ENCODE results near the gene LRRC43. TPM values are rescaled to one million over a fixed set of nuclear protein-coding genes. Genes with fewer than 3 reads are reported as not detected.
A peak's percentile ranks its signal among the peaks of the same experiment; 100 is the strongest.

LRRC43 gene
- total RNA-seq, 2 donors from 2014 or later = 2.3 TPM; not detected in 1

- H3K27me3 ChIP-seq = no peaks in the 10 kb centered on the region
Measured at GRCh38 chr12:122250047-122250446, 67.1 kb downstream of the LRRC43 start.

GRCh38 chr12:122250536-122250935 is 67.6 kb downstream of the LRRC43 start:
- 87 to 92% methylated on average over 8 of the region's 8 CpGs for WGBS, 2 donors
- H3K36me3 ChIP-seq (replicated peaks in 1 of 2; ENCODE audit: insufficient read depth in 1 of 2, low read depth in 2 of 2) = peaks cover 0 to 4% of the 10 kb centered on the region in 2 donors
- TF ChIP-seq, protein P1, sequence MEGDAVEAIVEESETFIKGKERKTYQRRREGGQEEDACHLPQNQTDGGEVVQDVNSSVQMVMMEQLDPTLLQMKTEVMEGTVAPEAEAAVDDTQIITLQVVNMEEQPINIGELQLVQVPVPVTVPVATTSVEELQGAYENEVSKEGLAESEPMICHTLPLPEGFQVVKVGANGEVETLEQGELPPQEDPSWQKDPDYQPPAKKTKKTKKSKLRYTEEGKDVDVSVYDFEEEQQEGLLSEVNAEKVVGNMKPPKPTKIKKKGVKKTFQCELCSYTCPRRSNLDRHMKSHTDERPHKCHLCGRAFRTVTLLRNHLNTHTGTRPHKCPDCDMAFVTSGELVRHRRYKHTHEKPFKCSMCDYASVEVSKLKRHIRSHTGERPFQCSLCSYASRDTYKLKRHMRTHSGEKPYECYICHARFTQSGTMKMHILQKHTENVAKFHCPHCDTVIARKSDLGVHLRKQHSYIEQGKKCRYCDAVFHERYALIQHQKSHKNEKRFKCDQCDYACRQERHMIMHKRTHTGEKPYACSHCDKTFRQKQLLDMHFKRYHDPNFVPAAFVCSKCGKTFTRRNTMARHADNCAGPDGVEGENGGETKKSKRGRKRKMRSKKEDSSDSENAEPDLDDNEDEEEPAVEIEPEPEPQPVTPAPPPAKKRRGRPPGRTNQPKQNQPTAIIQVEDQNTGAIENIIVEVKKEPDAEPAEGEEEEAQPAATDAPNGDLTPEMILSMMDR (IDR thresholded peaks at IDR 0.05) = no peak
- no peak for TF ChIP-seq POLR2A (IDR thresholded peaks at IDR 0.05)
- peak overlapping the region in 1 of 4 donors; percentile 3 for H3K27ac ChIP-seq
- no peak for DNase-seq
- intact Hi-C loops (cut with DNase I) = no loop called here
- no peak overlapping the region for H3K4me3 ChIP-seq
- no peaks in the 10 kb centered on the region for H3K4me1 ChIP-seq
- no peak for ATAC-seq
- H3K27me3 ChIP-seq = no peaks in the 10 kb centered on the region
- no peaks in the 10 kb centered on the region for H3K9me3 ChIP-seq

More at GRCh38 chr12:122250047-122250446, 67.1 kb downstream of the LRRC43 start:
- peak overlapping the region in 1 of 4 donors; percentile 3 for H3K27ac ChIP-seq
- DNase-seq = peak in 1 of 4 donors; percentile 34
- no peak for ATAC-seq
- WGBS, 2 donors = 90 to 92% methylated on average over 6 of the region's 6 CpGs
- intact Hi-C loops (cut with DNase I) = no loop called here
- H3K4me1 ChIP-seq = no peaks in the 10 kb centered on the region
- H3K9me3 ChIP-seq = no peaks in the 10 kb centered on the region
- H3K36me3 ChIP-seq (replicated peaks in 1 of 2; ENCODE audit: insufficient read depth in 1 of 2, low read depth in 2 of 2) = peaks cover 0 to 4% of the 10 kb centered on the region in 2 donors
- TF ChIP-seq, protein P1 (IDR thresholded peaks at IDR 0.05) = no peak
- TF ChIP-seq POLR2A (IDR thresholded peaks at IDR 0.05) = no peak
- H3K4me3 ChIP-seq = no peak overlapping the region

Small RNA genes lying within 50 kb of the gene (small RNA-seq; reads per million reads assigned to genes)
- not detected for gene DIABLO

Other genes with a start within 250 kb of the LRRC43 start
- gene BCL7A, start 161.2 kb upstream of the LRRC43 start, total RNA-seq = 10 to 100 TPM; 19.1 to 25.2 TPM
- 10 to 100 TPM; 43.6 to 84.0 TPM for gene MLXIP, start 104.4 kb upstream of the LRRC43 start, total RNA-seq
- not detected for gene IL31, start 8.9 kb upstream of the LRRC43 start, total RNA-seq
- gene B3GNT4, start 20.6 kb downstream of the LRRC43 start, total RNA-seq = not detected
- gene DIABLO, start 42.9 kb downstream of the LRRC43 start, total RNA-seq = 10 to 100 TPM; 15.8 to 28.3 TPM
- 1 to 10 TPM; 7.3 to 9.9 TPM for gene VPS33A, start 83.4 kb downstream of the LRRC43 start, total RNA-seq
- gene CLIP1, start 239.5 kb downstream of the LRRC43 start, total RNA-seq = 10 to 100 TPM; 41.2 to 89.0 TPM